ENCODE results near the gene CCR7.

The CCR7 gene

DNA sequence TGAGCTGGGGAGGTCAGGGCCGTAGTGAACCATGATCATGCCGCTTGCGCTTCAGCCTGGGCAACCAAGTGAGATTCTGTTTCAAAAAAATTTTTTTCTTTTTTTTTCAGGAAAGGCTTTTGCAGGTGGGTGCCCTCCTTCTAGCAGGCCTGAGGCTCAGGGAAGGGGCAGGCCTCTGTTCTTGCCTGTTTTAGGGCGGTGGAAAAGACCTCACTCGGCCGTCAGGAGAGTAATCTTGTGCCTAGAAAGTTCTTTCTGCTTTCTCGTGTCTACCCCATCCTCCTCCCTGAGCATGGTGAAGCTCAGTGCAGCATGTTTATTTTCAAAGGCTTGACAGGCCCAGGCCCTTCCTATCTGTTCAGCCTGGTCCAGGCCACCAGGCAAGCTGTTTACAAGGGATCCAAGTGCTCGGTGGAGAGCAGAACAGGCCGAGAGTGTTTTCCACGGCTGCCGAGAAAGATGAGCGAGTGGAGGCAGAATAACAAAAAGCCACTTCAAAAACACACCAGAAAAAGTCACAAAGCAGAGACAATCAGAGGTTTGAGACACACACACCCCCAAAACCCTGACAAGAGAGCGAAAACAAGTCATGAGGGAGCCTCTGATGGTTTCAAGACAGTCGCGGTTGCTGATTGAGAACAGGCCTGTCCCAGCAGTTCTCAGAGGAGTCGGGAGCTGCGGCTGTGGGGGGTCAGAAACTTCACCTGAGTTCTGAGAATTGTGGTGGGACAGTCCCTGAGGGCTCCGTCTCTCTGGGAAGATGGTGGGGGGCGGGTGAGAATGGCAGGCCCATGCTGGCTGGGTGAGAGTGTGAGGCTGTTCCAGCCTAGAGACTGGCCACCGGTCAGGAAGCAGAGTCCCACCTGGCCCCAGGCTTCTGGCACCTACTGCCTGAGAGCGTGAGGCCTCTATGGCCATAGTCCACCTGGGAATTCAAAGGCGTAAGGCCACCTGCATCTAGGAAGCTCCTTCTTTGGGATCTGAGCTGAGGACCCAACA is 37.5 kb upstream of the CCR7 start:
- in situ Hi-C loops (cut with MboI; ENCODE audit: low sequenced_read_pairs, unreplicated experiment), result no loop called here
- TF ChIP-seq, protein P1, sequence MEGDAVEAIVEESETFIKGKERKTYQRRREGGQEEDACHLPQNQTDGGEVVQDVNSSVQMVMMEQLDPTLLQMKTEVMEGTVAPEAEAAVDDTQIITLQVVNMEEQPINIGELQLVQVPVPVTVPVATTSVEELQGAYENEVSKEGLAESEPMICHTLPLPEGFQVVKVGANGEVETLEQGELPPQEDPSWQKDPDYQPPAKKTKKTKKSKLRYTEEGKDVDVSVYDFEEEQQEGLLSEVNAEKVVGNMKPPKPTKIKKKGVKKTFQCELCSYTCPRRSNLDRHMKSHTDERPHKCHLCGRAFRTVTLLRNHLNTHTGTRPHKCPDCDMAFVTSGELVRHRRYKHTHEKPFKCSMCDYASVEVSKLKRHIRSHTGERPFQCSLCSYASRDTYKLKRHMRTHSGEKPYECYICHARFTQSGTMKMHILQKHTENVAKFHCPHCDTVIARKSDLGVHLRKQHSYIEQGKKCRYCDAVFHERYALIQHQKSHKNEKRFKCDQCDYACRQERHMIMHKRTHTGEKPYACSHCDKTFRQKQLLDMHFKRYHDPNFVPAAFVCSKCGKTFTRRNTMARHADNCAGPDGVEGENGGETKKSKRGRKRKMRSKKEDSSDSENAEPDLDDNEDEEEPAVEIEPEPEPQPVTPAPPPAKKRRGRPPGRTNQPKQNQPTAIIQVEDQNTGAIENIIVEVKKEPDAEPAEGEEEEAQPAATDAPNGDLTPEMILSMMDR (IDR thresholded peaks at IDR 0.05; ENCODE audit: borderline replicate concordance, control extremely low read depth, extremely low read depth, insufficient read depth, missing control alignments), result no peak
- DNase-seq (ENCODE audit: low spot score), result peak; percentile 67

DNA sequence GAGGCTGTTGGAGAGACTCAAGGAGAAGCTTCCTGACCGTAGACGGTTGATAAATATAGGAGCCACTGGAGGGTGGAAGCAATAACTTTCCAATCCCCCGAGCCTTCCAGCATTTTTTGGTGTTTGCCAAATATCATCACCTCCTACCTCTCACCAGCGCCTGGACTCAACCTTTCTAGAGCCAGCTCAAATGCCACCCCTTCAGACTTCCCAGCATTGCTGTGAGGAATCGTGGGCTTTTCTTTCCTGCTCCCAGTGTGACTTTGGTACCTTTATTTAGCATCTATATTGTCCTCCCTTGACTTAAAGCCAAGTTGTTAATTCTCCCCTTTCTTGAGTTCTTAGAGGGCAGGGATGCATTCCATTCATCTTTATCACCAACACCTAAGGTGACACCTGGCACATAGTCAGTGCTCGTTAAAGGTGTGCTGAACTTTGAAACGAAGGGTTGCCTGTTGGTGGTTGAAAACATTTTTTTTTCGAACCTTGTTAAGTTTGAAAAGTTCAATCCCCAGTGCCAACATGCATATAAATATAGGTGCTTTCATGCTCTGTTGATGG is 35.3 kb upstream of the CCR7 start:
- TF ChIP-seq, protein P1 (IDR thresholded peaks at IDR 0.05; ENCODE audit: borderline replicate concordance, control extremely low read depth, extremely low read depth, insufficient read depth, missing control alignments), result no peak
- DNase-seq (ENCODE audit: low spot score), result no peak
- in situ Hi-C loops (cut with MboI; ENCODE audit: low sequenced_read_pairs, unreplicated experiment), result no loop called here

DNA sequence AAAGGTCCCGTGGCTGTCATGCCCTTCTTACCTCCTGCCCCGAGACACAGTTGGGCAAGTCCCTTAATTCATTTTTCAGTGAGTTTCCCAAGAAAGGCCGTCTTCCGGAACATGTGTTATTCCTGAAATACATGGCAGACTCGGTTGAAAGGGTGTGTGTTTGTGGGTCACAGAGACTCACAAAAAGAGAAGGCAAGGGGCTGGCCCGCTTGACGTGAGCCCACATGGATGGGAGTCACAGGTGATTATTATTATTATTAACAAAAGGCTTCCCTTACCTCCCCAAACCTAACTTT is 34.1 kb upstream of the CCR7 start:
- no peak for DNase-seq (ENCODE audit: low spot score)
- TF ChIP-seq, protein P1 (IDR thresholded peaks at IDR 0.05; ENCODE audit: borderline replicate concordance, control extremely low read depth, extremely low read depth, insufficient read depth, missing control alignments), result no peak
- in situ Hi-C loops (cut with MboI; ENCODE audit: low sequenced_read_pairs, unreplicated experiment), result no loop called here

DNA sequence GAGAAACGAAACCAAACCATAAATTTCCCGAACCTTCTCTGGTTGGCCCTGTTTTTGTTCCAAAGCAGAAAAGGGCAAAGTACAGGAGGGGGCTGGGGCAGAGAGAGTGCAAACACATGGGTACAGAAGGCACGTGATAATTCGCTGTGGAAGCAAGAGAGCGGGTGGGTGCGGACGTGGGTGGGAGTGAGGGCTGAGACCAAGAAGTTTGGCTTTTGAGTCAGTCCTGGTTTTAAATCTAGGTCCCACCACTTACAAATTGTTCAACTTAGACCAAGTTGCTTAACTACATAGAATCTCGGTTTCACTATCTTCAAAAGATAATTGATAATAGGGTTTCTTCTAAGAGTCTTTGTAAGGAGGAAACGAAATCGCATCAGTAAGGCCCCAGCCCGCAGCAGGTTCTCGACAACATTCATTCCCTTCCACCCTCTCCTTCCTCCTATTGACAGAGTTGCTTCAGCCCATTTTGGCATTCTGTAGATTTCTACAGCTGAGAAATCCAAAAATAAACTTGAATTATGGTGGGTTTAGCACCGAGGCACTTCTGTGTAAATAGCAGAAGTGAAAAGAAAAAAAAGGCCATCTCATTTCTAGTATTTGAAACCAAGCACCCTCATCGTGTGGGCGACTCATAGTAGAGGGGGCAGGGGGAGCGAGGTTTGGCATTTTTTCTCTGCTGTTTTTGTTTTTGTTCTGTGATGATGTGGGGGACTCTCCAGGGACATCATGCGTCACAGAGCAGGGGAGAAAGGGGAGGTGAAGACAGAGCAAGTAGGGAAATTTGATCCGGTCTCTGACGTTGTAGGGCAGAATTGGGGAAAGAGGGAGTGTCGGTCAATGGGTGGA is 33.6 kb upstream of the CCR7 start:
- in situ Hi-C loops (cut with MboI; ENCODE audit: low sequenced_read_pairs, unreplicated experiment), result no loop called here
- TF ChIP-seq, protein P1 (IDR thresholded peaks at IDR 0.05; ENCODE audit: borderline replicate concordance, control extremely low read depth, extremely low read depth, insufficient read depth, missing control alignments), result no peak
- DNase-seq (ENCODE audit: low spot score), result peak; percentile 63

DNA sequence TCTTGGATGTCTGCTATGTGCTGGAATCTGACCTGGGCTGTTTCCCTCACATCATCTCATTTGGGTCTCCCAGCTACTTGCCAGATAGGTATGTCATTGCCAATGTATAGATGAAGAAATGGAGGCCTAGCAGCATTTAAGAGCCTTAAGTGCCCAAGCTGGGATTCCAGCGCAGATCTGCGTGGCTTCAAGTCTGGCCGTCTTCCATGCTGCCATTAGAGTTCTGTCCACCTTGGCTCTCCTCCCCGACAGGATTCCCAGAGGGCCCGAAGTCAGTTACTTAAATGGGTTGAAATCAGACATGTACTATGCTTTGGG is 33.0 kb upstream of the CCR7 start:
- TF ChIP-seq, protein P1 (IDR thresholded peaks at IDR 0.05; ENCODE audit: borderline replicate concordance, control extremely low read depth, extremely low read depth, insufficient read depth, missing control alignments), result no peak
- in situ Hi-C loops (cut with MboI; ENCODE audit: low sequenced_read_pairs, unreplicated experiment), result no loop called here
- no peak for DNase-seq (ENCODE audit: low spot score)

DNA sequence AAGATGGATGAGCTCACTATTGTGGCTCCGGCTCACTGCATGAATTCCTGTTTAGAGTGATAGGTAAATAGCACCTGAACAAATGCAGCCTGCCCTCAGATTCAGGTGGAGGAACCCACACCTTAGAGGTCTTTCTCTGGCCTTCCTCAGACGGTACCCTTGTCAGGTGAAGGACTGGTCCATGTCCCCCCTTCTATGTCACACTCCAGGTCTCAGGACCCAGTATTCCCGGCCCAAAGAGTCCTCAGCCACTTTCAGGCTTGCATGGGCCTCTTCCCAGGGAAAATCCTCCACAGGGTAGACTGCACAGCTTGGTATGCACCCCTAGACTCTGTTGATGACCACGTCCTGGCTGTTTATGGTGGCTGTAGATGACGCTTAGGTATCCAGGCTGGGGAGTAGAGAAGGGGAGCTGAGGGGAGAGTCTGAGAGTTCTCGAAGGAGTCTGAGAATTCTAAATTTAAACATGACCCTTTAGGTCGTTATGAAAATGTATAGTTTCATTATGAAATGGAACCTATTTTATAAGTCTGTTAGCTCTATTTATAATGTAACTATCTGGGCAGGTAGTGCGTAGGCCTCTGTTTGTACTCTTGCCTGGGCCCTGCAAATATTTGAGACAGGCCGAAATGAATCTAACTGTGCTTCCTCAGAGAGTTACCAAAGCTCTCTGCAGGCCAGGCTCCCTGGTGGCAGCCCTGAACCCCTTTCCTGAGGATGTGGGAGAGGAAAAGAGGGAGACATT is 32.5 kb upstream of the CCR7 start:
- in situ Hi-C loops (cut with MboI; ENCODE audit: low sequenced_read_pairs, unreplicated experiment), result no loop called here
- TF ChIP-seq, protein P1 (IDR thresholded peaks at IDR 0.05; ENCODE audit: borderline replicate concordance, control extremely low read depth, extremely low read depth, insufficient read depth, missing control alignments), result no peak

More for the DNA sequence above, 32.5 kb upstream of the CCR7 start:
- DNase-seq (ENCODE audit: low spot score), result peak; percentile 34

Measured in GM13976 (cell line).